ENCODE data around the gene IL16.

Gene IL16

GRCh38 chr15:81311752-81312464 lies 115.2 kb downstream of the IL16 start:
- H3K4me1 Mint-ChIP-seq = peaks cover 60% of the 10 kb centered on the region
- peak overlapping the region; percentile 70 for H3K4me3 Mint-ChIP-seq
- H3K9me3 Mint-ChIP-seq = no peaks in the 10 kb centered on the region
- DNase-seq (ENCODE audit: low spot score in 2 of 2) = peak; percentile 37 to 67
- H3K36me3 Mint-ChIP-seq = peaks cover 25% of the 10 kb centered on the region
- peak overlapping the region; percentile 94 for H3K27ac Mint-ChIP-seq
- H3K27me3 Mint-ChIP-seq = no peaks in the 10 kb centered on the region
- ATAC-seq (ENCODE audit: low read depth) = peak; percentile 93

- H3K4me3 Mint-ChIP-seq = peak overlapping the region; percentile 24
- H3K9me3 Mint-ChIP-seq = no peaks in the 10 kb centered on the region
- ATAC-seq (ENCODE audit: low read depth) (no peak), DNase-seq (ENCODE audit: low spot score in 2 of 2) (no peak)
- peaks cover 19% of the 10 kb centered on the region for H3K36me3 Mint-ChIP-seq
- no peaks in the 10 kb centered on the region for H3K27me3 Mint-ChIP-seq
- peak overlapping the region; percentile 94 for H3K27ac Mint-ChIP-seq
- peaks cover 65% of the 10 kb centered on the region for H3K4me1 Mint-ChIP-seq
Measured at GRCh38 chr15:81312790-81313543, 116.3 kb downstream of the IL16 start.

GRCh38 chr15:81313686-81314085 lies 117.0 kb downstream of the IL16 start:
- H3K27me3 Mint-ChIP-seq = no peaks in the 10 kb centered on the region
- DNase-seq (ENCODE audit: low spot score in 2 of 2) (no peak), ATAC-seq (ENCODE audit: low read depth) (no peak)
- no peak overlapping the region for H3K4me3 Mint-ChIP-seq
- no peaks in the 10 kb centered on the region for H3K9me3 Mint-ChIP-seq
- peaks cover 73% of the 10 kb centered on the region for H3K4me1 Mint-ChIP-seq
- H3K27ac Mint-ChIP-seq = peak overlapping the region; percentile 94
- H3K36me3 Mint-ChIP-seq = peaks cover 19% of the 10 kb centered on the region

GRCh38 chr15:81314378-81314777 lies 117.7 kb downstream of the IL16 start:
- peaks cover 15% of the 10 kb centered on the region for H3K36me3 Mint-ChIP-seq
- H3K4me3 Mint-ChIP-seq = no peak overlapping the region
- ATAC-seq (ENCODE audit: low read depth) (no peak), DNase-seq (ENCODE audit: low spot score in 2 of 2) (no peak)
- no peaks in the 10 kb centered on the region for H3K9me3 Mint-ChIP-seq
- H3K27ac Mint-ChIP-seq = peak overlapping the region; percentile 93
- H3K27me3 Mint-ChIP-seq = no peaks in the 10 kb centered on the region
- peaks cover 73% of the 10 kb centered on the region for H3K4me1 Mint-ChIP-seq

GRCh38 chr15:81315452-81316175 lies 118.9 kb downstream of the IL16 start:
- Mint-ChIP-seq H3K4me1 (peaks cover 64% of the 10 kb centered on the region), H3K27me3 (no peaks in the 10 kb centered on the region), H3K27ac (peak overlapping the region; percentile 93), H3K9me3 (no peaks in the 10 kb centered on the region), H3K36me3 (peaks cover 13% of the 10 kb centered on the region), H3K4me3 (peak overlapping the region; percentile 43)
- ATAC-seq (ENCODE audit: low read depth) (no peak), DNase-seq (ENCODE audit: low spot score in 2 of 2) (no peak)

- H3K27ac Mint-ChIP-seq = peak overlapping the region; percentile 93
- peak overlapping the region; percentile 43 for H3K4me3 Mint-ChIP-seq
- no peaks in the 10 kb centered on the region for H3K27me3 Mint-ChIP-seq
- ATAC-seq (ENCODE audit: low read depth) (no peak), DNase-seq (ENCODE audit: low spot score in 2 of 2) (no peak)
- H3K9me3 Mint-ChIP-seq = no peaks in the 10 kb centered on the region
- H3K4me1 Mint-ChIP-seq = peaks cover 58% of the 10 kb centered on the region
- H3K36me3 Mint-ChIP-seq = peaks cover 13% of the 10 kb centered on the region
Measured at GRCh38 chr15:81316267-81316666, 119.6 kb downstream of the IL16 start.

- Mint-ChIP-seq H3K27ac (peak overlapping the region; percentile 29), H3K9me3 (no peaks in the 10 kb centered on the region), H3K4me1 (peaks cover 51% of the 10 kb centered on the region), H3K36me3 (peaks cover 10% of the 10 kb centered on the region), H3K4me3 (peak overlapping the region; percentile 55), H3K27me3 (no peaks in the 10 kb centered on the region)
- ATAC-seq (ENCODE audit: low read depth) (no peak), DNase-seq (ENCODE audit: low spot score in 2 of 2) (no peak)
Measured at GRCh38 chr15:81317642-81318017, 121.0 kb downstream of the IL16 start.

- H3K4me3 Mint-ChIP-seq = no peak overlapping the region
- H3K27me3 Mint-ChIP-seq = no peaks in the 10 kb centered on the region
- H3K9me3 Mint-ChIP-seq = no peaks in the 10 kb centered on the region
- peaks cover 2% of the 10 kb centered on the region for H3K36me3 Mint-ChIP-seq
- peaks cover 47% of the 10 kb centered on the region for H3K4me1 Mint-ChIP-seq
- DNase-seq (ENCODE audit: low spot score in 2 of 2) (no peak), ATAC-seq (ENCODE audit: low read depth) (no peak)
- no peak overlapping the region for H3K27ac Mint-ChIP-seq
Measured at GRCh38 chr15:81321667-81322066, 125.0 kb downstream of the IL16 start.

GRCh38 chr15:81322676-81323253 lies 126.1 kb downstream of the IL16 start:
- H3K4me1 Mint-ChIP-seq = peaks cover 49% of the 10 kb centered on the region
- peak overlapping the region; percentile 57 for H3K4me3 Mint-ChIP-seq
- DNase-seq (ENCODE audit: low spot score in 2 of 2) = no peak
- no peaks in the 10 kb centered on the region for H3K27me3 Mint-ChIP-seq
- H3K36me3 Mint-ChIP-seq = peaks cover 2% of the 10 kb centered on the region
- ATAC-seq (ENCODE audit: low read depth) = no peak
- peak overlapping the region; percentile 67 for H3K27ac Mint-ChIP-seq
- no peaks in the 10 kb centered on the region for H3K9me3 Mint-ChIP-seq

- Mint-ChIP-seq H3K27me3 (no peaks in the 10 kb centered on the region), H3K9me3 (no peaks in the 10 kb centered on the region), H3K4me3 (peak overlapping the region; percentile 89), H3K27ac (peak overlapping the region; percentile 93), H3K4me1 (peaks cover 42% of the 10 kb centered on the region), H3K36me3 (peaks cover 1% of the 10 kb centered on the region)
- ATAC-seq (ENCODE audit: low read depth) = peak; percentile 16
- no peak for DNase-seq (ENCODE audit: low spot score in 2 of 2)
Measured at GRCh38 chr15:81323559-81323943, 126.9 kb downstream of the IL16 start.

GRCh38 chr15:81323944-81324881 lies 127.5 kb downstream of the IL16 start, which contains the start of gene STARD5:
Gene STARD5, minus strand, starts transcription at chr15:81324141. Its CDS starts 42 bp downstream, at chr15:81324099.
- no peaks in the 10 kb centered on the region for H3K36me3 Mint-ChIP-seq
- peak within 1 kb of the TSS; percentile 93 for H3K27ac Mint-ChIP-seq
- ATAC-seq (ENCODE audit: low read depth) (peak; percentile 97), DNase-seq (ENCODE audit: low spot score in 2 of 2) (peak; percentile 82 to 83)
- no peaks in the 10 kb centered on the region for H3K27me3 Mint-ChIP-seq
- no peaks in the 10 kb centered on the region for H3K9me3 Mint-ChIP-seq
- peaks cover 37% of the 10 kb centered on the region for H3K4me1 Mint-ChIP-seq
- peak within 1 kb of the TSS; percentile 89 for H3K4me3 Mint-ChIP-seq

- Mint-ChIP-seq H3K27me3 (no peaks in the 10 kb centered on the region), H3K27ac (no peak overlapping the region), H3K4me3 (no peak overlapping the region), H3K4me1 (peaks cover 40% of the 10 kb centered on the region), H3K36me3 (no peaks in the 10 kb centered on the region), H3K9me3 (no peaks in the 10 kb centered on the region)
- DNase-seq (ENCODE audit: low spot score in 2 of 2) = no peak
- no peak for ATAC-seq (ENCODE audit: low read depth)
Measured at GRCh38 chr15:81326466-81327212, 130.0 kb downstream of the IL16 start.

Data from memory B cell (primary cell).